Activated effector memory CD4-positive, alpha-beta T cell treated with anti-CD3 and anti-CD28 coated beads, Interleukin-2, amount 50 U/mL, for 16 hours (primary cell): ENCODE data around the gene BICD1.
"Not testable (repeated sequence)": the region's sequence is repeated elsewhere in the genome, so short reads cannot be mapped to it uniquely, and the experiment has no call there.

ENCODE experiments used
- DNase-seq: peaks from one replicate; pipeline ENCODE4 v3.0.0-alpha.2; 2020

BICD1 gene

GRCh38 chr12:32106517-32107358, at the start of gene BICD1:
Gene BICD1, plus strand, starts transcription at chr12:32106847. Its CDS starts 485 bp downstream, at chr12:32107332.
- peak; percentile 92 for DNase-seq

DNA sequence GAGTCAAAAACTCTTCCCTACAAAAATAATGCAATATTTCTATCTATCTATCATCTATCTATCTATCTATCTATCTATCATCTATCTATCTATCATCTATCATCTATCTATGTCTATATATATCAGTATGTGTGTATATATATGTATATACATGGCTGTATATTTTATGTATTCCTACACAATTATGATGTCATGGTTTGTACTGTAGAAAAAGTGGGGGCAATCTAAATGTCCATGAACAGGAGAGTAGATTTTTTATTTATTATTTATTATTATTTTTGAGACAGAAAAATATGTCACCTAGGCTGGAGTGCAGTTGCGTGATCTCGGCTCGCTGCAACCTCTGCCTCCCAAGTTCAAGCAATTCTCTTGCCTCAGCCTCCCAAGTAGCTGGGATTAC, 45.6 kb upstream of the BICD1 start:
- DNase-seq = no peak

DNA sequence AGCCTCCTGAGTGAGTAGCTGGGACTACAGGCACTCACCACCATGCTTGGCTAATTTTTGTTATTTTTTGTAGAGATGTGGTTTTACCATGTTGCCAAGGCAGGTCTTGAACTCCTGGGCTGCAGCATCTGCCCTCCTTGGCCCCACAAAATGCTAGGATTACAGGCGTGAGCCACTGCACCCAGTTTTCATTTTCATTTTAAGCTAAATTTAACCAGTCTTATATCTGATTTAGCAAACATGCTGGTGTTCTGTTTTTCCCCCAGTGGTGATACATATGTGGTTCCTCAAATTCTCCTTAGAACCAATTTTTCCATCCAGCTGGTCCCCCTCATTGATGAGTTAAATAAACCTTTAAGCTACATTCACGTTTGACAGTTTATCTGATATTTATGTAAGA, 43.8 kb upstream of the BICD1 start:
- DNase-seq = no peak

GRCh38 chr12:32063796-32064195, 42.9 kb upstream of the BICD1 start:
- DNase-seq = no peak

DNA sequence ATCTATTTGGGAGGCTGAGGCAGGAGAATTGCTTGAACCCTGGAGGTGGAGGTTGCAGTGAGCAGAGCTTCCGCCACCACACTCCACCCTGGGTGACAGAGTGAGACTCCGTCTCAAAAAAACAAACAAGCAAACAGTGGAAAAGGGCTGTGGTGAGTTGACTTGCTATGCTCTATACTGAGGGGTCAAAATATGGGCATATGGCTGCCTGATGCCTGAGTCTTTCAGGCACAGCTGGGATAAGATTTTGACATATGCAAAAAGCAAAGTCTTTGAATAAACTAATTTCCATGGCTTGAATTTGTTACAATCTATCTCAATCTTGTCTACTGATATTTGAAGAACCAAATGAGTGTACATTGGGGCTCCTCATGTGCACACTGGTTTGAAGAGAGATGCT, 40.4 kb upstream of the BICD1 start:
- no peak for DNase-seq

DNA sequence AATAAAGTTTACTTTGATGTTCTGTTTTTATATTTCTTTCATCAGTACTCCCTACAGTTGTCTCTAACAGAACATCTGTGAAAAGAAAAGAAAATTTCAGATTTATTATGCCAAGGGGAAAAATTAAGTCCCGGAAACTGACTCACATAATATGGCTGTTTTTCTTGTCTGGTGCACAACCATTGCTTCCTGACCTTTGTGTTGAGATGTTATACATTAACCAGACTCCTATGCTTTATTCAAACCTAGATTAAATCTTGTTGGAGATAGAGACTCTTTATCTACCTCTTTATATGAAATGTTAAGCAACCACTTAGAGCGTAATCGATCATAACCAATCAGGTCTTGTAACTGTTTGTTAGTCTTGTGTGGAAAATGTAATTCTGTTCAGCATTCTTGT, 37.6 kb upstream of the BICD1 start:
- DNase-seq = no peak

GRCh38 chr12:32069731-32070130, 36.9 kb upstream of the BICD1 start:
- no peak for DNase-seq

- DNase-seq = no peak
These were observed 36.3 kb upstream of the BICD1 start for GRCh38 chr12:32070370-32070769.

- no peak for DNase-seq
These were observed 34.5 kb upstream of the BICD1 start for GRCh38 chr12:32072102-32072501.

GRCh38 chr12:32074432-32074831, 32.2 kb upstream of the BICD1 start:
- DNase-seq = no peak

- no peak for DNase-seq
These were observed 29.7 kb upstream of the BICD1 start for GRCh38 chr12:32076941-32077340.

DNA sequence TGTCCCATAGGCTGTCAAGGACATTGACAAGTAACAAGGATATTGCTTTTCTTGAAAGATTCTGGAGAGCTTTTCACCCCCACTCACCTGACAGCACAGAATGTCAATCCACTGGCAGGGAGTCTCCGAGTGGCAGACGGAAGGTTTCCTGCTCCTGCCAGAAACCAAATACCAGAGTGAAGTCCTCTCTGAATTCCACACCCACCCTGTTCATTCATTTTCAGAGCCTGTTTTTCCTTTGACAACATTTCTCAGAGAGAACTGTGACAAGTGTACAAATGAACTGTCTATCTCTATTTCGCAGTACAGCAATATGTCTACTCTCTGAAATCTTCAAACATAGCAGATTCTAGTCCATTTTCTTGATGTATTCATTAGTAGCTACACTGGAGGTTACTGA, 26.2 kb upstream of the BICD1 start:
- no peak for DNase-seq

DNA sequence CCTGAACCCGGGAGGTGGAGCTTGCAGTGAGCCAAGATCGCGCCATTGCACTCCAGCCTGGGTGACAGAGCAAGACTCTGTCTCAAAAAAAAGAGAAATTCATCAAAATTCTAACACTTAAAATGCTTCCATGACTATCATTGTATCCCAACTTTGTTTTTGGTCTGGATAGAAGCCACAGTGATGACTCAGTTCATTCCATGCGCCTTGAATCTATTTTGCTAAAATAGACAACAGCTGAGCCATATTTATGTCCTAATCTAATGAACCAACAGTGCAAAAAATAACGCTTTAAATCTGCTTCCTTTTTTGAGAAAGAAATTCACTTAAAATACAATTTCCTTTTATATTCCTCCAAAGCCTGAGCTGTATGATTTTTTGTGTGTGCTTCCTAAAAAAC, 23.2 kb upstream of the BICD1 start:
- no peak for DNase-seq

GRCh38 chr12:32084017-32084688, 22.5 kb upstream of the BICD1 start:
- DNase-seq = no peak

- DNase-seq = no peak
These were observed 21.9 kb upstream of the BICD1 start for GRCh38 chr12:32084753-32085152.

GRCh38 chr12:32087306-32087705, 19.3 kb upstream of the BICD1 start:
- DNase-seq = no peak

DNA sequence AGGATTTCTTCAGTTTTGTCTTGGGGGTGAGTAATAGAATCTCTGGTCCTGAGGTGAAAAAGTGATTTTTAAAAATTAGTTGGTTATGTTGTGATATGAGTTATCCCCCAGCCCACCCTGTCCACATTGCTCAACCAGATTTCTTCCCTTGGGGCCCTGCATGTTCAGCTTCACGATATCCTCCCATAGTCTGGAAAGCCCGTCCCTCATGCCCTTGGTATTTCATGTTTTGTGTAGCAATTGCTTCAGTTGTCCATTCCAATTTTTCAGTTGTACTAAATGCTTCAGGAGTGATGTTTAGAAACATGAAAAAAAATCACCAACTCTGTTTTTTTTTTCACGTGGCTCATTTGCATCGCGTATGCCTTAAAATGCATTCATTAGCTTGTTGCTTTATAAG, 17.5 kb upstream of the BICD1 start:
- DNase-seq = no peak

- no peak for DNase-seq
These were observed 17.1 kb upstream of the BICD1 start for GRCh38 chr12:32089586-32089985.

GRCh38 chr12:32091696-32092095, 15.0 kb upstream of the BICD1 start:
- DNase-seq = no peak

GRCh38 chr12:32098112-32098511, 8.5 kb upstream of the BICD1 start:
- DNase-seq = no peak

DNA sequence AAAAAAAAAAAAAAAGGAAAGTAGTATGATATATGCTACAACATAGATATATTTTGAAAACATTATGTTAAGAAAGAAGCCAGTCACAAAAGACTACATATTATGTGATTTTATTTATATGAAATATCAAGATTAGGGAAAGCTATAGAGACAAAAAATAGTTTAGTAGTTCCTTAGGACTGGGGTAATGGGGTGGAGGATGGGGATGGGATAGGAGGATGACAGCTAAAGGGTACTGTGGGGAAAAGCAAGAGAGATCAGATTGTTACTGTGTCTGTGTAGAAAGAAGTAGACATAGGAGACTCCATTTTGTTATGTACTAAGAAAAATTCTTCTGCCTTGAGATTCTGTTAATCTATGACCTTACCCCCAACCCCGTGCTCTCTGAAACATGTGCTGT, 7.4 kb upstream of the BICD1 start:
- DNase-seq = not testable (repeated sequence)

GRCh38 chr12:32100361-32100760, 6.3 kb upstream of the BICD1 start:
- DNase-seq = no peak

DNA sequence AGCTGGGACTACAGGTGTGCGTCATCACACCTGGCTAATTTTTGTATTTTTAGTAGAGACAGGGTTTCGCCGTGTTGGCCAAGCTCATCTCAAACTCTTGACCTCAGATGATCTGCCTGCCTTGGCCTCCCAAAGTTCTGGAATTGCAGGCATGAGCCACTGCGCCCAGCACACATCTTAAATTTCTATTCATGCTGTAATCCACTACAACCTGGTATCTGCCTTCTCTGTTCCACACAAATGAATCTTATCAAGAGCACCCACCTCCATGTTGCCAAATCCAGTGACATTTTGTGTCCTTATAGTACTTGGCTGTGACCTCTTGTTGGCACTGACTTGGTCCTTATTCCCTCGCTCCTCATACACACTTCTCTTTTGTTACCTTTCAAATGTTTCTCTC, 5.8 kb upstream of the BICD1 start:
- no peak for DNase-seq

DNA sequence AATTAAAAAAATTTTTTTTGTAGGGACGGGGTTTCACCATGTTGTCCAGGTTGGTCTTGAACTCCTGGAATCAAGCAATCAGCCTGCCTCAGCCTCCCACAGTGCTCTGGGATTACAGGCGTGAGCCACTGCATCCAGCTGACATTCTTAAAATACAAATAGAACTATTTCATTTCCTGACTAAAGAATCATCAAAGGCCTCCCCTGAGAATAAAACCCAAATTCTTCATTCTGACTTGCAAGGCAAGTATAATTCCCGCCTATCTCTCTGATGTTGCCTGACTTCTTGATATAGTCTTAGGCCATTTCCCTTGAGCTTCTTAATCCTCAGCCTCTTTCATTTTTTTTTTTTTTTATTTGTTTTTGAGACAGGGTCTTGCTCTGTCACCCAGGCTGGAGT, 4.4 kb upstream of the BICD1 start:
- no peak for DNase-seq
